HCT116 (cell line): ENCODE measurements around the gene TNFRSF19. TPM values are rescaled to one million over a fixed set of nuclear protein-coding genes. Genes with fewer than 3 reads are reported as not detected.

Experiments used
- ATAC-seq: fragments of 200-7000 bp; cut with Tn5 transposase; 2 replicates; pipeline ENCODE4 v1.9.1; 2020; ENCODE audit warnings: mild to moderate bottlenecking, moderate library complexity
- BruUV-seq: library from RNA; stranded (reverse); fragments of 400-500 nt; replicated peaks from 2 replicates; lab custom pipeline; 2021; lab: Mats Ljungman, UMichigan
- CTCF ChIA-PET: fragments of 300-600 bp; sonication (Branson Sonifier 250); formaldehyde crosslinking; loops from one replicate; lab custom pipeline; 2021; ENCODE audit warnings: antibody characterized with exemption; lab: Charles Lee
- POLR2A ChIA-PET: fragments of 300-600, 350-600 bp; sonication (Branson Sonifier 250); formaldehyde crosslinking; loops from one replicate; lab custom pipeline; 2021; ENCODE audit warnings: antibody characterized with exemption; lab: Charles Lee
- RAD21 ChIA-PET, 2 experiments: fragments of 300-600 bp; sonication (Branson Sonifier 250); formaldehyde crosslinking; loops; one replicate each; lab custom pipeline; 2023; ENCODE audit warnings: low total read pairs in 2 of 2; ENCODE audit not compliant: uncharacterized antibody in 2 of 2, unreplicated experiment in 2 of 2, low non-redundant PET in 1 of 2; lab: Charles Lee
- DNase-seq: peaks from one replicate; pipeline ENCODE4 v3.0.0-alpha.2; 2010; ENCODE audit warnings: low read depth, low spot score
- H2AFZ ChIP-seq: fragments of 200-600 bp; shearing (Covaris generic), sonication (generic); 2 replicates; pipeline ENCODE4 v1.6.1; 2017; ENCODE audit warnings: low read depth, mixed run types, mixed read lengths, antibody characterized with exemption, low read length; ENCODE audit not compliant: poor library complexity, severe bottlenecking
- H3K27ac ChIP-seq: 2 replicates; pipeline ENCODE4 v1.5.1; 2012; ENCODE audit warnings: low read depth, low read length
- H3K27me3 ChIP-seq: fragments of 200-600 bp; sonication (generic); 2 replicates; pipeline ENCODE4 v1.6.1; 2016; ENCODE audit warnings: mixed run types, low read length, mixed read lengths; ENCODE audit not compliant: insufficient read depth
- H3K36me3 ChIP-seq, 2 experiments: fragments of 200-500 bp in 1 of 2; fragments of 200-600 bp in 1 of 2; sonication (Bioruptor generic) in 1 of 2; sonication (generic) in 1 of 2; 2 replicates each; pipeline versions ENCODE4 v1.5.1 to v1.6.1; 2014 to 2016; ENCODE audit warnings: low read length in 2 of 2, inconsistent platforms in 1 of 2, mixed read lengths in 1 of 2, mixed run types in 1 of 2; ENCODE audit not compliant: insufficient read depth in 2 of 2, control insufficient read depth in 1 of 2
- H3K4me1 ChIP-seq, 2 experiments: fragments of 200-600 bp in 1 of 2; sonication (generic) in 1 of 2; 2 replicates each; pipeline versions ENCODE4 v1.5.1 to v1.6.1; 2012 to 2017; ENCODE audit warnings: low read length in 2 of 2, inconsistent platforms in 1 of 2, mild to moderate bottlenecking in 1 of 2, mixed read lengths in 1 of 2, mixed run types in 1 of 2, moderate library complexity in 1 of 2; ENCODE audit not compliant: insufficient read depth in 2 of 2, control insufficient read depth in 1 of 2
- H3K4me2 ChIP-seq: fragments of 200-600 bp; sonication (generic); 2 replicates; pipeline ENCODE4 v1.6.1; 2017; ENCODE audit warnings: mixed run types, low read length, mixed read lengths
- H3K4me3 ChIP-seq, 2 experiments: fragments of 200-600 bp in 1 of 2; sonication (generic) in 1 of 2; replicated peaks in 1 of 2; 2 replicates each; pipeline ENCODE4 v1.5.1; 2011 to 2016; ENCODE audit warnings: low read length in 2 of 2, control low read depth in 1 of 2, low read depth in 1 of 2, mild to moderate bottlenecking in 1 of 2, mixed read lengths in 1 of 2, mixed run types in 1 of 2
- H3K79me2 ChIP-seq: fragments of 200-600 bp; sonication (generic); 2 replicates; pipeline ENCODE4 v1.6.1; 2017; ENCODE audit warnings: mild to moderate bottlenecking, mixed run types, low read length, moderate library complexity, mixed read lengths; ENCODE audit not compliant: insufficient read depth
- H3K9ac ChIP-seq: fragments of 200-600 bp; sonication (generic); 2 replicates; pipeline ENCODE4 v1.6.1; 2016; ENCODE audit warnings: low read length, mixed read lengths
- H3K9me2 ChIP-seq: fragments of 200-600 bp; sonication (generic), shearing (Covaris generic); 2 replicates; pipeline ENCODE4 v1.6.1; 2017; ENCODE audit warnings: mixed run types, mild to moderate bottlenecking, moderate library complexity; ENCODE audit not compliant: insufficient read depth
- H3K9me3 ChIP-seq, 2 experiments: fragments of 200-500 bp in 1 of 2; fragments of 200-600 bp in 1 of 2; sonication (Bioruptor generic) in 1 of 2; sonication (generic) in 1 of 2; 2 replicates each; pipeline ENCODE4 v1.6.1; 2014 to 2017; ENCODE audit warnings: low read length in 2 of 2, mixed read lengths in 2 of 2, inconsistent platforms in 1 of 2, low read depth in 1 of 2, mild to moderate bottlenecking in 1 of 2, mixed run types in 1 of 2, moderate library complexity in 1 of 2; ENCODE audit not compliant: control insufficient read depth in 1 of 2, insufficient read depth in 1 of 2
- H4K20me1 ChIP-seq: fragments of 200-600 bp; sonication (generic), shearing (Covaris generic); 2 replicates; pipeline ENCODE4 v1.6.1; 2017; ENCODE audit warnings: mixed run types, mild to moderate bottlenecking, moderate library complexity; ENCODE audit not compliant: insufficient read depth
- CBX3 ChIP-seq: IDR thresholded peaks from 2 replicates; pipeline ENCODE4 v1.6.1; 2012; ENCODE audit warnings: low read depth
- ELF1 ChIP-seq: IDR thresholded peaks from 2 replicates; pipeline ENCODE4 v1.6.1; 2012; ENCODE audit warnings: low read depth, borderline replicate concordance
- EZH2 ChIP-seq: fragments of 200-600 bp; sonication (generic); IDR thresholded peaks from 2 replicates; pipeline ENCODE4 v1.6.1; 2017; ENCODE audit warnings: antibody characterized with exemption, mixed run types
- EZH2phosphoT487 ChIP-seq: fragments of 200-600 bp; IDR thresholded peaks from 2 replicates; pipeline ENCODE4 v1.6.1; 2018; ENCODE audit warnings: antibody characterized with exemption, borderline replicate concordance
- FOSL1 ChIP-seq: IDR thresholded peaks from 2 replicates; pipeline ENCODE4 v1.6.1; 2012; ENCODE audit warnings: low read depth
- POLR2A ChIP-seq: IDR thresholded peaks from 2 replicates; pipeline ENCODE4 v1.7.0; 2011; ENCODE audit warnings: borderline replicate concordance; ENCODE audit not compliant: insufficient read depth, insufficient read length; ENCODE audit errors: extremely low read depth
- POLR2AphosphoS5 ChIP-seq: IDR thresholded peaks from 2 replicates; pipeline ENCODE4 v1.6.1; 2011; ENCODE audit warnings: mild to moderate bottlenecking, low read depth, low read length, moderate library complexity
- RAD21 ChIP-seq: IDR thresholded peaks from 2 replicates; pipeline ENCODE4 v1.6.1; 2012; ENCODE audit warnings: low read depth, mild to moderate bottlenecking
- SRF ChIP-seq: IDR thresholded peaks from 2 replicates; pipeline ENCODE4 v1.6.1; 2012; ENCODE audit warnings: low read depth
- TCF7L2 ChIP-seq: IDR thresholded peaks from 2 replicates; pipeline ENCODE4 v1.7.0; 2011; ENCODE audit warnings: borderline replicate concordance, inconsistent platforms; ENCODE audit not compliant: insufficient read depth, insufficient read length; ENCODE audit errors: extremely low read depth
- ZFX ChIP-seq: fragments of 450-650 bp; IDR thresholded peaks from 2 replicates; pipeline ENCODE4 v1.6.1; 2017
- ZNF274 ChIP-seq: fragments of 200-500 bp; sonication (Bioruptor generic); IDR thresholded peaks from 2 replicates; pipeline ENCODE4 v1.6.1; 2014; ENCODE audit warnings: mild to moderate bottlenecking, low read depth, low read length, inconsistent platforms
- intact Hi-C: fragments of 100-400 bp; cut with micrococcal nuclease; formaldehyde crosslinking; loops from 2 replicates; pipeline ENCODE4 v1.10.0; 2022
- total RNA-seq: library from RNA; stranded (reverse); gene quantifications from one replicate; pipeline ENCODE4 v1.2.1, GENCODE V29; 2021; ENCODE audit not compliant: unreplicated experiment
- TF ChIP-seq, protein P1 (sequence below), 3 experiments: fragments of 200-600 bp in 1 of 3; sonication (generic) in 1 of 3; IDR thresholded peaks in 2 of 3; conservative IDR thresholded peaks in 1 of 3; 2 replicates each; pipeline ENCODE4 v1.5.1; 2012 to 2017; ENCODE audit warnings: low read depth in 2 of 3, low read length in 2 of 3, antibody characterized with exemption in 1 of 3, borderline replicate concordance in 1 of 3, control low read depth in 1 of 3, mild to moderate bottlenecking in 1 of 3, mixed read lengths in 1 of 3, mixed run types in 1 of 3, moderate library complexity in 1 of 3; ENCODE audit not compliant: insufficient read depth in 1 of 3

Gene TNFRSF19
- total RNA-seq, 1 experiment from 2014 or later: 1.1 TPM

- H3K4me2 ChIP-seq: no peak overlapping the region
- ATAC-seq (no peak), DNase-seq (no peak)
- TF ChIP-seq EZH2phosphoT487 (no peak), ZNF274 (no peak), EZH2 (no peak), SRF (no peak), RAD21 (no peak), CBX3 (no peak), ZFX (no peak), FOSL1 (no peak), ELF1 (no peak), POLR2AphosphoS5 (no peak), POLR2A (no peak), TCF7L2 (no peak)
- TF ChIP-seq, protein P1, sequence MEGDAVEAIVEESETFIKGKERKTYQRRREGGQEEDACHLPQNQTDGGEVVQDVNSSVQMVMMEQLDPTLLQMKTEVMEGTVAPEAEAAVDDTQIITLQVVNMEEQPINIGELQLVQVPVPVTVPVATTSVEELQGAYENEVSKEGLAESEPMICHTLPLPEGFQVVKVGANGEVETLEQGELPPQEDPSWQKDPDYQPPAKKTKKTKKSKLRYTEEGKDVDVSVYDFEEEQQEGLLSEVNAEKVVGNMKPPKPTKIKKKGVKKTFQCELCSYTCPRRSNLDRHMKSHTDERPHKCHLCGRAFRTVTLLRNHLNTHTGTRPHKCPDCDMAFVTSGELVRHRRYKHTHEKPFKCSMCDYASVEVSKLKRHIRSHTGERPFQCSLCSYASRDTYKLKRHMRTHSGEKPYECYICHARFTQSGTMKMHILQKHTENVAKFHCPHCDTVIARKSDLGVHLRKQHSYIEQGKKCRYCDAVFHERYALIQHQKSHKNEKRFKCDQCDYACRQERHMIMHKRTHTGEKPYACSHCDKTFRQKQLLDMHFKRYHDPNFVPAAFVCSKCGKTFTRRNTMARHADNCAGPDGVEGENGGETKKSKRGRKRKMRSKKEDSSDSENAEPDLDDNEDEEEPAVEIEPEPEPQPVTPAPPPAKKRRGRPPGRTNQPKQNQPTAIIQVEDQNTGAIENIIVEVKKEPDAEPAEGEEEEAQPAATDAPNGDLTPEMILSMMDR (IDR thresholded peaks at IDR 0.05 in 2 of 3, conservative IDR thresholded peaks at IDR 0.05 in 1 of 3; ENCODE audit: borderline replicate concordance in 1 of 3, insufficient read depth in 1 of 3, low read depth in 2 of 3, low read length in 2 of 3): no peak
- H3K79me2 ChIP-seq: no peaks in the 10 kb centered on the region
- ChIA-PET POLR2A (no interaction called here), RAD21 (no interaction called here), CTCF (no interaction called here)
- H3K4me3 ChIP-seq: no peak overlapping the region
- H3K36me3 ChIP-seq: no peaks in the 10 kb centered on the region
- no peak overlapping the region for H3K9ac ChIP-seq
- H2AFZ ChIP-seq: no peak overlapping the region
- no peak overlapping the region for H3K27ac ChIP-seq
- H3K27me3 ChIP-seq: peaks cover 6% of the 10 kb centered on the region; the same call in 1 of the 2 replicates
- no peaks in the 10 kb centered on the region for H3K4me1 ChIP-seq
- no peaks in the 10 kb centered on the region for H3K9me3 ChIP-seq
- no peaks in the 10 kb centered on the region for H3K9me2 ChIP-seq
- H4K20me1 ChIP-seq: no peaks in the 10 kb centered on the region
- intact Hi-C loops: no loop called here
- no TSS peak for BruUV-seq
These were observed 42.5 kb downstream of the TNFRSF19 start for GRCh38 chr13:23612731-23613130.
